Breast epithelium (tissue), 4 donors: Measurements from ENCODE around the gene BHLHA9. TPM values are rescaled to one million over a fixed set of nuclear protein-coding genes. Genes with fewer than 3 reads are reported as not detected.
A peak's percentile ranks its signal among the peaks of the same experiment; 100 is the strongest.

Experiments used
- DNase-seq, 2 donors: peaks; one replicate each; pipeline ENCODE4 v3.0.0-alpha.2; 2019; ENCODE audit warnings: low spot score in 2 of 2
- H3K27ac ChIP-seq, 2 donors: fragments of 200-600 bp; sonication (generic) in 1 of 2; one replicate each; pipeline ENCODE4 v1.5.1; 2016 to 2019; ENCODE audit warnings: mild to moderate bottlenecking in 1 of 2
- H3K27me3 ChIP-seq, 2 donors: fragments of 200-600 bp; sonication (generic) in 1 of 2; one replicate each; pipeline versions ENCODE4 v1.5.1 to v1.6.0; 2017 to 2019; ENCODE audit warnings: control low read depth in 1 of 2, mild to moderate bottlenecking in 1 of 2
- H3K36me3 ChIP-seq: fragments of 200-600 bp; one replicate; pipeline ENCODE4 v1.5.1; 2019
- H3K4me1 ChIP-seq, 2 donors: fragments of 200-600 bp; sonication (generic); one replicate each; pipeline ENCODE4 v1.5.1; 2016 to 2019; ENCODE audit warnings: control low read depth in 1 of 2
- H3K4me3 ChIP-seq, 3 donors: fragments of 200-600 bp; sonication (generic); 1 replicate in 2 of 3; 2 replicates in 1 of 3; pipeline ENCODE4 v1.5.1; 2016 to 2019; ENCODE audit warnings: mild to moderate bottlenecking in 3 of 3, moderate library complexity in 2 of 3
- H3K9me3 ChIP-seq, 2 donors: fragments of 200-600 bp; sonication (generic) in 1 of 2; one replicate each; pipeline ENCODE4 v1.5.1; 2016 to 2019; ENCODE audit warnings: control low read depth in 1 of 2
- CTCF ChIP-seq, 3 donors: fragments of 450-650 bp; IDR thresholded peaks; one replicate each; pipeline ENCODE4 v1.5.1; 2016 to 2017; ENCODE audit warnings: antibody characterized with exemption in 3 of 3, mild to moderate bottlenecking in 3 of 3, moderate library complexity in 3 of 3
- POLR2A ChIP-seq: fragments of 450-650 bp; IDR thresholded peaks from one replicate; pipeline ENCODE4 v1.6.1; 2016; ENCODE audit warnings: antibody characterized with exemption, mild to moderate bottlenecking, moderate library complexity
- POLR2AphosphoS5 ChIP-seq, 3 donors: sonication (generic); formaldehyde crosslinking; IDR thresholded peaks; one replicate each; pipeline ENCODE4 v1.6.1; 2017; ENCODE audit warnings: antibody characterized with exemption in 3 of 3
- intact Hi-C: fragments of 100-400 bp; cut with DNase I; formaldehyde crosslinking; loops from one replicate; pipeline ENCODE4 v1.15.1; 2023; ENCODE audit warnings: low total_unique reads
- total RNA-seq, 3 donors: library from RNA; depleted of rRNA; stranded (reverse); fragments of >200 nt; gene quantifications; one replicate each; pipeline ENCODE4 v1.1.0, GENCODE V29; 2016

BHLHA9 gene
- total RNA-seq, 3 donors from 2014 or later = not detected

GRCh38 chr17:1315891-1316403 is 45.7 kb downstream of the BHLHA9 start:
- Histone ChIP-seq H3K36me3 (no peaks in the 10 kb centered on the region), H3K9me3 (no peaks in the 10 kb centered on the region), H3K27me3 (peaks cover 0 to 4% of the 10 kb centered on the region in 2 donors), H3K4me3 (no peak overlapping the region), H3K4me1 (no peaks in the 10 kb centered on the region), H3K27ac (peak overlapping the region in 1 of 2 donors; percentile 25)
- no peak for DNase-seq
- intact Hi-C loops = no loop called here
- TF ChIP-seq POLR2AphosphoS5 (IDR thresholded peaks at IDR 0.05) (no peak), POLR2A (no peak), CTCF (IDR thresholded peaks at IDR 0.05) (no peak)

Other genes starting within 250 kb of the BHLHA9 start
- 10 to 100 TPM; 63.5 to 77.0 (median 75.0) TPM for gene ABR, start 90.5 kb upstream of the BHLHA9 start, total RNA-seq
- 10 to 100 TPM; 13.6 to 97.6 (median 25.9) TPM for gene TRARG1, start 9.2 kb downstream of the BHLHA9 start, total RNA-seq
- gene YWHAE, start 129.8 kb downstream of the BHLHA9 start, total RNA-seq = 100 to 1,000 TPM; 481 to 610 (median 518) TPM
- 10 to 100 TPM; 73.7 to 84.5 (median 76.8) TPM for gene CRK, start 185.8 kb downstream of the BHLHA9 start, total RNA-seq
- 100 to 1,000 TPM in 2 of 3 donors, 10 to 100 TPM in 1; 99.5 to 235 (median 137) TPM for gene MYO1C, start 222.2 kb downstream of the BHLHA9 start, total RNA-seq
- gene INPP5K, start 246.2 kb downstream of the BHLHA9 start, total RNA-seq = 100 to 1,000 TPM in 1 of 3 donors, 10 to 100 TPM in 2; 75.2 to 177 (median 88.8) TPM